GM12878 (cell line): Measurements from ENCODE around the gene OPCML.

ENCODE experiments used
- CBFB ChIP-seq: IDR thresholded peaks from 2 replicates; pipeline ENCODE4 v1.6.1; 2016; ENCODE audit warnings: antibody characterized with exemption, low read depth
- CBX3 ChIP-seq: fragments of 200-600 bp; sonication (generic); IDR thresholded peaks from 2 replicates; pipeline ENCODE4 v1.6.1; 2016; ENCODE audit warnings: low read depth, borderline replicate concordance
- CREB1 ChIP-seq: IDR thresholded peaks from 2 replicates; pipeline ENCODE4 v1.6.1; 2012; ENCODE audit warnings: low read depth, mild to moderate bottlenecking, inconsistent platforms
- NRF1 ChIP-seq: conservative IDR thresholded peaks from 2 replicates; pipeline ENCODE4 v1.6.1; 2011; ENCODE audit warnings: mild to moderate bottlenecking, low read depth, low read length, improper control_type of control experiment
- PAX8 ChIP-seq: fragments of 450-650 bp; IDR thresholded peaks from 2 replicates; pipeline ENCODE4 v1.6.1; 2017; ENCODE audit warnings: mild to moderate bottlenecking, moderate library complexity
- RAD51 ChIP-seq: fragments of 450-650 bp; IDR thresholded peaks from 2 replicates; pipeline ENCODE4 v1.6.1; 2016; ENCODE audit warnings: moderate library complexity, mild to moderate bottlenecking, inconsistent platforms
- RFX5 ChIP-seq: IDR thresholded peaks from 2 replicates; pipeline ENCODE4 v1.6.1; 2011; ENCODE audit warnings: low read depth, low read length, improper control_type of control experiment
- SIN3A ChIP-seq: IDR thresholded peaks from 2 replicates; pipeline ENCODE4 v1.6.1; 2012; ENCODE audit warnings: low read depth, low read length, improper control_type of control experiment
- SPI1 ChIP-seq: IDR thresholded peaks from 2 replicates; pipeline ENCODE4 v1.6.1; 2011; ENCODE audit warnings: low read depth, mild to moderate bottlenecking, low read length, moderate library complexity, borderline replicate concordance; ENCODE audit not compliant: insufficient read depth
- TF ChIP-seq, protein P1 (sequence below): fragments of 450-650 bp; IDR thresholded peaks from 2 replicates; pipeline ENCODE4 v1.6.1; 2017; ENCODE audit warnings: mild to moderate bottlenecking
- TF ChIP-seq, protein P2 (sequence below), 3 experiments: IDR thresholded peaks in 2 of 3; conservative IDR thresholded peaks in 1 of 3; 2 replicates each; pipeline ENCODE4 v1.5.1; 2011; ENCODE audit warnings: low read depth in 3 of 3, low read length in 3 of 3, mild to moderate bottlenecking in 3 of 3, control low read depth in 2 of 3, moderate library complexity in 2 of 3, inconsistent platforms in 1 of 3, mixed read lengths in 1 of 3; ENCODE audit not compliant: control insufficient read depth in 2 of 3, insufficient read depth in 1 of 3; ENCODE audit errors: extremely low read depth in 1 of 3

DNA sequence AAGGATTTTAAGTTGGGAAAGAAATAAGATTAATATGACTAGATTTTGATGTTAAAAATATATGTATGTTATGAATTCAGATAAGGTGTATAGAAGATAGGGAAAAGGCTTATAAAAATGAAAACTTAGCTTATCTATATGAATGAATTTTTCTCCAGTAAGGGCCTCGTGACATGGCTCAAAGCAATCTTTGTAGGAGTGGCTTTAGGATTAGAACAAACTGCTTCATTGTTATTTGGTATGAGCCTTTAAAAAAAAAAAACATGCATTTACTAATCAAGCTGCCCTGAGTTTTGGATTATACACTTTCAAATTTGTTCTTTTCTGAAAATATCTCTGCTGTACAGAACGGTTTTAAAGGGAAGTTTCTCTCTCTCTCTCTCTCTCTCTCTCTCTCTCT, 905.9 kb downstream of the OPCML start:
- no peak for TF ChIP-seq CBFB
- TF ChIP-seq, protein P1, sequence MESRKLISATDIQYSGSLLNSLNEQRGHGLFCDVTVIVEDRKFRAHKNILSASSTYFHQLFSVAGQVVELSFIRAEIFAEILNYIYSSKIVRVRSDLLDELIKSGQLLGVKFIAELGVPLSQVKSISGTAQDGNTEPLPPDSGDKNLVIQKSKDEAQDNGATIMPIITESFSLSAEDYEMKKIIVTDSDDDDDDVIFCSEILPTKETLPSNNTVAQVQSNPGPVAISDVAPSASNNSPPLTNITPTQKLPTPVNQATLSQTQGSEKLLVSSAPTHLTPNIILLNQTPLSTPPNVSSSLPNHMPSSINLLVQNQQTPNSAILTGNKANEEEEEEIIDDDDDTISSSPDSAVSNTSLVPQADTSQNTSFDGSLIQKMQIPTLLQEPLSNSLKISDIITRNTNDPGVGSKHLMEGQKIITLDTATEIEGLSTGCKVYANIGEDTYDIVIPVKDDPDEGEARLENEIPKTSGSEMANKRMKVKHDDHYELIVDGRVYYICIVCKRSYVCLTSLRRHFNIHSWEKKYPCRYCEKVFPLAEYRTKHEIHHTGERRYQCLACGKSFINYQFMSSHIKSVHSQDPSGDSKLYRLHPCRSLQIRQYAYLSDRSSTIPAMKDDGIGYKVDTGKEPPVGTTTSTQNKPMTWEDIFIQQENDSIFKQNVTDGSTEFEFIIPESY: no peak
- TF ChIP-seq, protein P2, sequence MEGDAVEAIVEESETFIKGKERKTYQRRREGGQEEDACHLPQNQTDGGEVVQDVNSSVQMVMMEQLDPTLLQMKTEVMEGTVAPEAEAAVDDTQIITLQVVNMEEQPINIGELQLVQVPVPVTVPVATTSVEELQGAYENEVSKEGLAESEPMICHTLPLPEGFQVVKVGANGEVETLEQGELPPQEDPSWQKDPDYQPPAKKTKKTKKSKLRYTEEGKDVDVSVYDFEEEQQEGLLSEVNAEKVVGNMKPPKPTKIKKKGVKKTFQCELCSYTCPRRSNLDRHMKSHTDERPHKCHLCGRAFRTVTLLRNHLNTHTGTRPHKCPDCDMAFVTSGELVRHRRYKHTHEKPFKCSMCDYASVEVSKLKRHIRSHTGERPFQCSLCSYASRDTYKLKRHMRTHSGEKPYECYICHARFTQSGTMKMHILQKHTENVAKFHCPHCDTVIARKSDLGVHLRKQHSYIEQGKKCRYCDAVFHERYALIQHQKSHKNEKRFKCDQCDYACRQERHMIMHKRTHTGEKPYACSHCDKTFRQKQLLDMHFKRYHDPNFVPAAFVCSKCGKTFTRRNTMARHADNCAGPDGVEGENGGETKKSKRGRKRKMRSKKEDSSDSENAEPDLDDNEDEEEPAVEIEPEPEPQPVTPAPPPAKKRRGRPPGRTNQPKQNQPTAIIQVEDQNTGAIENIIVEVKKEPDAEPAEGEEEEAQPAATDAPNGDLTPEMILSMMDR (IDR thresholded peaks at IDR 0.05 in 2 of 3, conservative IDR thresholded peaks at IDR 0.05 in 1 of 3; ENCODE audit: control insufficient read depth in 2 of 3, extremely low read depth in 1 of 3, insufficient read depth in 1 of 3, low read depth in 3 of 3, low read length in 3 of 3): no peak
- TF ChIP-seq NRF1: no peak
- TF ChIP-seq PAX8: no peak
- no peak for TF ChIP-seq RFX5
- no peak for TF ChIP-seq SPI1
- no peak for TF ChIP-seq CBX3
- no peak for TF ChIP-seq SIN3A
- TF ChIP-seq CREB1: no peak
- TF ChIP-seq RAD51: no peak
